ENCODE data around the gene KIF3A.
A peak's percentile ranks its signal among the peaks of the same experiment; 100 is the strongest.

Gene KIF3A

GRCh38 chr5:132714456-132715307 is 22.7 kb downstream of the KIF3A start:
- DNase-seq: peak; percentile 24

GRCh38 chr5:132708645-132709044 is 28.7 kb downstream of the KIF3A start:
- DNase-seq: no peak

GRCh38 chr5:132704875-132705274 is 32.5 kb downstream of the KIF3A start:
- DNase-seq: no peak

- no peak for DNase-seq
Measured at GRCh38 chr5:132695956-132696355, 41.4 kb downstream of the KIF3A start.

GRCh38 chr5:132692632-132692967 is 44.7 kb downstream of the KIF3A start:
- DNase-seq: no peak

GRCh38 chr5:132691755-132692631 is 45.4 kb downstream of the KIF3A start:
- peak; percentile 25 for DNase-seq

- DNase-seq: no peak
Measured at GRCh38 chr5:132690156-132690555, 47.2 kb downstream of the KIF3A start.

GRCh38 chr5:132689513-132689912 is 47.8 kb downstream of the KIF3A start:
- DNase-seq: no peak

GRCh38 chr5:132688536-132689339 is 48.6 kb downstream of the KIF3A start:
- DNase-seq: peak; percentile 45

- DNase-seq: peak; percentile 29
Measured at GRCh38 chr5:132687995-132688394, 49.4 kb downstream of the KIF3A start.

- DNase-seq: no peak
Measured at GRCh38 chr5:132686193-132686592, 51.2 kb downstream of the KIF3A start.

GRCh38 chr5:132684922-132685720 is 52.2 kb downstream of the KIF3A start:
- no peak for DNase-seq

- DNase-seq: no peak
Measured at GRCh38 chr5:132684491-132684890, 52.9 kb downstream of the KIF3A start.

- DNase-seq: no peak
Measured at GRCh38 chr5:132681983-132682382, 55.4 kb downstream of the KIF3A start.

GRCh38 chr5:132681476-132681831 is 55.9 kb downstream of the KIF3A start:
- DNase-seq: no peak

- DNase-seq: no peak
Measured at GRCh38 chr5:132680780-132681475, 56.4 kb downstream of the KIF3A start.

- DNase-seq: no peak
Measured at GRCh38 chr5:132679717-132680380, 57.5 kb downstream of the KIF3A start.

GRCh38 chr5:132679166-132679565 is 58.2 kb downstream of the KIF3A start:
- no peak for DNase-seq

GRCh38 chr5:132678735-132679134 is 58.6 kb downstream of the KIF3A start:
- DNase-seq: no peak

GRCh38 chr5:132677682-132678400 is 59.5 kb downstream of the KIF3A start:
- DNase-seq: no peak
